T-helper 2 cell treated with Interferon-gamma antibody and Interleukin-4, amounts not matched to agents 5 μg/mL and 100 μg/mL, for 36 hours (primary cell): ENCODE measurements around the gene GOLGA6B.
A peak's percentile ranks its signal among the peaks of the same experiment; 100 is the strongest.
"Not testable (repeated sequence)": the region's sequence is repeated elsewhere in the genome, so short reads cannot be mapped to it uniquely, and the experiment has no call there.

Experiments
- DNase-seq: peaks from one replicate; pipeline ENCODE4 v3.0.0; 2021; ENCODE audit warnings: low spot score
- H3K27ac Mint-ChIP-seq: one replicate; pipeline ENCODE4 v1.8.0; 2021; ENCODE audit warnings: mild to moderate bottlenecking, mixed read lengths
- H3K27me3 Mint-ChIP-seq: one replicate; pipeline ENCODE4 v1.8.0; 2021; ENCODE audit warnings: low read depth, mixed read lengths
- H3K36me3 Mint-ChIP-seq: one replicate; pipeline ENCODE4 v1.8.0; 2021; ENCODE audit warnings: low read depth, mixed read lengths
- H3K4me1 Mint-ChIP-seq: one replicate; pipeline ENCODE4 v1.8.0; 2021; ENCODE audit warnings: low read depth, mixed read lengths
- H3K4me3 Mint-ChIP-seq: one replicate; pipeline ENCODE4 v1.8.0; 2022; ENCODE audit warnings: mild to moderate bottlenecking, moderate library complexity, mixed read lengths
- H3K9me3 Mint-ChIP-seq: one replicate; pipeline ENCODE4 v1.8.0; 2021; ENCODE audit warnings: mixed read lengths

GOLGA6B gene

GRCh38 chr15:72654397-72654796 is at the start of gene GOLGA6B:
Gene GOLGA6B, plus strand, starts transcription at chr15:72654697. Its CDS starts 41 bp downstream, at chr15:72654738.
- DNase-seq, H3K36me3 Mint-ChIP-seq, H3K9me3 Mint-ChIP-seq, H3K27ac Mint-ChIP-seq, H3K27me3 Mint-ChIP-seq, H3K4me1 Mint-ChIP-seq, H3K4me3 Mint-ChIP-seq: not testable (repeated sequence)

GRCh38 chr15:72604794-72605193 is 49.7 kb upstream of the GOLGA6B start:
- no peak overlapping the region for H3K4me3 Mint-ChIP-seq
- no peaks in the 10 kb centered on the region for H3K9me3 Mint-ChIP-seq
- H3K27ac Mint-ChIP-seq: no peak overlapping the region
- H3K27me3 Mint-ChIP-seq: peaks cover 8% of the 10 kb centered on the region
- H3K4me1 Mint-ChIP-seq: no peaks in the 10 kb centered on the region
- H3K36me3 Mint-ChIP-seq: no peaks in the 10 kb centered on the region
- DNase-seq: no peak

- DNase-seq, H3K36me3 Mint-ChIP-seq, H3K4me3 Mint-ChIP-seq, H3K4me1 Mint-ChIP-seq, H3K9me3 Mint-ChIP-seq, H3K27me3 Mint-ChIP-seq, H3K27ac Mint-ChIP-seq: not testable (repeated sequence)
Measured at GRCh38 chr15:72608084-72608483, 46.4 kb upstream of the GOLGA6B start.

GRCh38 chr15:72609862-72610261 is 44.6 kb upstream of the GOLGA6B start:
- H3K4me3 Mint-ChIP-seq: no peak overlapping the region
- H3K4me1 Mint-ChIP-seq: no peaks in the 10 kb centered on the region
- no peak overlapping the region for H3K27ac Mint-ChIP-seq
- peaks cover 4% of the 10 kb centered on the region for H3K27me3 Mint-ChIP-seq
- H3K36me3 Mint-ChIP-seq: no peaks in the 10 kb centered on the region
- DNase-seq: no peak
- H3K9me3 Mint-ChIP-seq: no peaks in the 10 kb centered on the region

GRCh38 chr15:72612324-72612723 is 42.2 kb upstream of the GOLGA6B start:
- H3K4me3 Mint-ChIP-seq, H3K27ac Mint-ChIP-seq, H3K36me3 Mint-ChIP-seq, H3K4me1 Mint-ChIP-seq, DNase-seq, H3K27me3 Mint-ChIP-seq, H3K9me3 Mint-ChIP-seq: not testable (repeated sequence)

GRCh38 chr15:72614810-72615532 is 39.5 kb upstream of the GOLGA6B start:
- Mint-ChIP-seq H3K9me3 (no peaks in the 10 kb centered on the region), H3K36me3 (no peaks in the 10 kb centered on the region), H3K27me3 (peaks cover 4% of the 10 kb centered on the region), H3K4me1 (no peaks in the 10 kb centered on the region), H3K27ac (no peak overlapping the region), H3K4me3 (no peak overlapping the region)
- DNase-seq: no peak

- not testable (repeated sequence) for DNase-seq, H3K4me3 Mint-ChIP-seq
Measured at GRCh38 chr15:72615533-72616233, 38.8 kb upstream of the GOLGA6B start.

GRCh38 chr15:72616491-72617210 is 37.8 kb upstream of the GOLGA6B start:
- Mint-ChIP-seq H3K9me3 (no peaks in the 10 kb centered on the region), H3K36me3 (no peaks in the 10 kb centered on the region), H3K4me1 (no peaks in the 10 kb centered on the region), H3K27ac (no peak overlapping the region), H3K27me3 (peaks cover 4% of the 10 kb centered on the region), H3K4me3 (no peak overlapping the region)
- DNase-seq: no peak

More at GRCh38 chr15:72615533-72616233, 38.8 kb upstream of the GOLGA6B start:
- H3K27me3 Mint-ChIP-seq, H3K9me3 Mint-ChIP-seq, H3K27ac Mint-ChIP-seq, H3K4me1 Mint-ChIP-seq, H3K36me3 Mint-ChIP-seq: not testable (repeated sequence)

GRCh38 chr15:72623854-72624253 is 30.6 kb upstream of the GOLGA6B start:
- H3K27me3 Mint-ChIP-seq, H3K4me3 Mint-ChIP-seq, DNase-seq, H3K4me1 Mint-ChIP-seq, H3K27ac Mint-ChIP-seq, H3K9me3 Mint-ChIP-seq, H3K36me3 Mint-ChIP-seq: not testable (repeated sequence)

- H3K27ac Mint-ChIP-seq: not testable (repeated sequence)
Measured at GRCh38 chr15:72626153-72626552, 28.3 kb upstream of the GOLGA6B start.

GRCh38 chr15:72628249-72629067 is 26.0 kb upstream of the GOLGA6B start:
- H3K4me1 Mint-ChIP-seq, H3K27me3 Mint-ChIP-seq, H3K9me3 Mint-ChIP-seq, DNase-seq, H3K27ac Mint-ChIP-seq, H3K4me3 Mint-ChIP-seq, H3K36me3 Mint-ChIP-seq: not testable (repeated sequence)

More at GRCh38 chr15:72626153-72626552, 28.3 kb upstream of the GOLGA6B start:
- H3K9me3 Mint-ChIP-seq, H3K4me3 Mint-ChIP-seq, H3K27me3 Mint-ChIP-seq, H3K36me3 Mint-ChIP-seq, H3K4me1 Mint-ChIP-seq, DNase-seq: not testable (repeated sequence)

GRCh38 chr15:72629068-72629570 is 25.4 kb upstream of the GOLGA6B start:
- H3K27me3 Mint-ChIP-seq, H3K4me1 Mint-ChIP-seq, H3K9me3 Mint-ChIP-seq, H3K36me3 Mint-ChIP-seq, DNase-seq, H3K27ac Mint-ChIP-seq, H3K4me3 Mint-ChIP-seq: not testable (repeated sequence)

- DNase-seq: peak; percentile 73
- H3K36me3 Mint-ChIP-seq, H3K9me3 Mint-ChIP-seq, H3K27me3 Mint-ChIP-seq, H3K27ac Mint-ChIP-seq, H3K4me1 Mint-ChIP-seq: not testable (repeated sequence)
- H3K4me3 Mint-ChIP-seq: peak overlapping the region; percentile 36
Measured at GRCh38 chr15:72636519-72637282, 17.8 kb upstream of the GOLGA6B start.
